Activated CD4-positive, alpha-beta T cell treated with anti-CD3 and anti-CD28 coated beads, Interleukin-2, amount 10 ng/mL, durations not matched to agents 24 days and 14 days (primary cell): ENCODE measurements around the gene ZNF557. TPM values are rescaled to one million over a fixed set of nuclear protein-coding genes. Genes with fewer than 3 reads are reported as not detected.
A peak's percentile ranks its signal among the peaks of the same experiment; 100 is the strongest.

Experiments used
- DNase-seq: peaks from one replicate; pipeline ENCODE4 v3.0.0; 2022
- H3K27ac Mint-ChIP-seq: one replicate; pipeline ENCODE4 v1.8.0; 2022; ENCODE audit warnings: mild to moderate bottlenecking, mixed read lengths
- H3K27me3 Mint-ChIP-seq: one replicate; pipeline ENCODE4 v1.8.0; 2022; ENCODE audit warnings: mixed read lengths
- H3K36me3 Mint-ChIP-seq: one replicate; pipeline ENCODE4 v1.8.0; 2022; ENCODE audit warnings: low read depth, mild to moderate bottlenecking, mixed read lengths
- H3K4me1 Mint-ChIP-seq: one replicate; pipeline ENCODE4 v1.8.0; 2021; ENCODE audit warnings: mixed read lengths
- H3K4me3 Mint-ChIP-seq: one replicate; pipeline ENCODE4 v1.8.0; 2022; ENCODE audit warnings: mild to moderate bottlenecking, moderate library complexity, mixed read lengths
- H3K9me3 Mint-ChIP-seq: one replicate; pipeline ENCODE4 v1.8.0; 2021; ENCODE audit warnings: mixed read lengths
- intact Hi-C: fragments of 100-400 bp; cut with micrococcal nuclease; formaldehyde crosslinking; loops from one replicate; pipeline ENCODE4 v1.15.1; 2023
- total RNA-seq: library from RNA; stranded (reverse); gene quantifications from 2 replicates; pipeline ENCODE4 v1.2.3, GENCODE V29; 2022

The ZNF557 gene
- total RNA-seq, 1 donor from 2014 or later, result 12.2 TPM

GRCh38 chr19:7098701-7099596 lies 29.4 kb downstream of the ZNF557 start:
- peaks cover 15% of the 10 kb centered on the region for H3K36me3 Mint-ChIP-seq
- H3K27ac Mint-ChIP-seq, result peak overlapping the region; percentile 92
- H3K9me3 Mint-ChIP-seq, result peaks cover 21% of the 10 kb centered on the region
- peaks cover 3% of the 10 kb centered on the region for H3K27me3 Mint-ChIP-seq
- peak overlapping the region; percentile 92 for H3K4me3 Mint-ChIP-seq
- intact Hi-C loops, result no loop called here
- peaks cover 24% of the 10 kb centered on the region for H3K4me1 Mint-ChIP-seq
- DNase-seq, result peak; percentile 96

- intact Hi-C loops, result no loop called here
- Mint-ChIP-seq H3K9me3 (peaks cover 21% of the 10 kb centered on the region), H3K27me3 (peaks cover 3% of the 10 kb centered on the region), H3K36me3 (peaks cover 15% of the 10 kb centered on the region), H3K27ac (peak overlapping the region; percentile 92), H3K4me1 (peaks cover 24% of the 10 kb centered on the region), H3K4me3 (peak overlapping the region; percentile 92)
- DNase-seq, result no peak
Observed at GRCh38 chr19:7099597-7099921, 30.1 kb downstream of the ZNF557 start.

GRCh38 chr19:7101498-7102253 lies 32.2 kb downstream of the ZNF557 start:
- Mint-ChIP-seq H3K4me3 (peak overlapping the region; percentile 39), H3K36me3 (peaks cover 5% of the 10 kb centered on the region), H3K4me1 (peaks cover 24% of the 10 kb centered on the region), H3K27me3 (peaks cover 3% of the 10 kb centered on the region), H3K9me3 (peaks cover 14% of the 10 kb centered on the region), H3K27ac (no peak overlapping the region)
- intact Hi-C loops, result loop anchor here (1.0 to 5.0 kb wide), 3 partner anchors 226 to 279 kb away; no protein-coding TSS in a partner anchor
- DNase-seq, result no peak

- H3K27ac Mint-ChIP-seq, result no peak overlapping the region
- intact Hi-C loops, result loop anchor here (5.0 kb wide), 1 partner anchor 222 kb away; no protein-coding TSS in a partner anchor
- no peaks in the 10 kb centered on the region for H3K27me3 Mint-ChIP-seq
- no peak overlapping the region for H3K4me3 Mint-ChIP-seq
- H3K4me1 Mint-ChIP-seq, result peaks cover 9% of the 10 kb centered on the region
- H3K36me3 Mint-ChIP-seq, result no peaks in the 10 kb centered on the region
- H3K9me3 Mint-ChIP-seq, result no peaks in the 10 kb centered on the region
- no peak for DNase-seq
Observed at GRCh38 chr19:7104747-7105447, 35.4 kb downstream of the ZNF557 start.

GRCh38 chr19:7106711-7107657 lies 37.5 kb downstream of the ZNF557 start:
- Mint-ChIP-seq H3K36me3 (no peaks in the 10 kb centered on the region), H3K4me1 (peaks cover 3% of the 10 kb centered on the region), H3K27ac (no peak overlapping the region), H3K9me3 (no peaks in the 10 kb centered on the region), H3K4me3 (no peak overlapping the region), H3K27me3 (no peaks in the 10 kb centered on the region)
- no peak for DNase-seq
- intact Hi-C loops, result no loop called here

- no peak for DNase-seq
- Mint-ChIP-seq H3K9me3 (no peaks in the 10 kb centered on the region), H3K27ac (no peak overlapping the region), H3K4me1 (no peaks in the 10 kb centered on the region), H3K36me3 (no peaks in the 10 kb centered on the region), H3K4me3 (no peak overlapping the region), H3K27me3 (no peaks in the 10 kb centered on the region)
- intact Hi-C loops, result no loop called here
Observed at GRCh38 chr19:7109678-7110289, 40.3 kb downstream of the ZNF557 start.

GRCh38 chr19:7112675-7113074 lies 43.2 kb downstream of the ZNF557 start:
- no peak for DNase-seq
- no peak overlapping the region for H3K27ac Mint-ChIP-seq
- H3K27me3 Mint-ChIP-seq, result no peaks in the 10 kb centered on the region
- H3K4me1 Mint-ChIP-seq, result no peaks in the 10 kb centered on the region
- intact Hi-C loops, result no loop called here
- H3K36me3 Mint-ChIP-seq, result no peaks in the 10 kb centered on the region
- H3K4me3 Mint-ChIP-seq, result no peak overlapping the region
- no peaks in the 10 kb centered on the region for H3K9me3 Mint-ChIP-seq

GRCh38 chr19:7113233-7113632 lies 43.7 kb downstream of the ZNF557 start:
- Mint-ChIP-seq H3K4me1 (no peaks in the 10 kb centered on the region), H3K27me3 (no peaks in the 10 kb centered on the region), H3K36me3 (no peaks in the 10 kb centered on the region), H3K9me3 (no peaks in the 10 kb centered on the region), H3K27ac (no peak overlapping the region), H3K4me3 (no peak overlapping the region)
- no peak for DNase-seq
- intact Hi-C loops, result no loop called here

GRCh38 chr19:7115721-7116120 lies 46.2 kb downstream of the ZNF557 start:
- intact Hi-C loops, result no loop called here
- Mint-ChIP-seq H3K27me3 (no peaks in the 10 kb centered on the region), H3K4me3 (no peak overlapping the region), H3K9me3 (no peaks in the 10 kb centered on the region), H3K36me3 (no peaks in the 10 kb centered on the region), H3K27ac (no peak overlapping the region), H3K4me1 (no peaks in the 10 kb centered on the region)
- DNase-seq, result no peak

GRCh38 chr19:7117248-7117647 lies 47.7 kb downstream of the ZNF557 start:
- intact Hi-C loops, result no loop called here
- Mint-ChIP-seq H3K4me3 (no peak overlapping the region), H3K36me3 (no peaks in the 10 kb centered on the region), H3K27me3 (no peaks in the 10 kb centered on the region), H3K9me3 (no peaks in the 10 kb centered on the region), H3K27ac (no peak overlapping the region), H3K4me1 (no peaks in the 10 kb centered on the region)
- DNase-seq, result no peak

GRCh38 chr19:7119582-7119981 lies 50.1 kb downstream of the ZNF557 start:
- Mint-ChIP-seq H3K27ac (no peak overlapping the region), H3K4me3 (no peak overlapping the region), H3K4me1 (no peaks in the 10 kb centered on the region), H3K27me3 (no peaks in the 10 kb centered on the region), H3K36me3 (peaks cover under 1% of the 10 kb centered on the region), H3K9me3 (peaks cover 1% of the 10 kb centered on the region)
- DNase-seq, result no peak
- intact Hi-C loops, result no loop called here

- intact Hi-C loops, result no loop called here
- peaks cover 9% of the 10 kb centered on the region for H3K9me3 Mint-ChIP-seq
- no peaks in the 10 kb centered on the region for H3K27me3 Mint-ChIP-seq
- DNase-seq, result no peak
- H3K4me1 Mint-ChIP-seq, result no peaks in the 10 kb centered on the region
- H3K36me3 Mint-ChIP-seq, result peaks cover 3% of the 10 kb centered on the region
- no peak overlapping the region for H3K27ac Mint-ChIP-seq
- H3K4me3 Mint-ChIP-seq, result no peak overlapping the region
Observed at GRCh38 chr19:7120499-7120898, 51.0 kb downstream of the ZNF557 start.

- Mint-ChIP-seq H3K4me1 (no peaks in the 10 kb centered on the region), H3K36me3 (peaks cover 3% of the 10 kb centered on the region), H3K4me3 (no peak overlapping the region), H3K9me3 (peaks cover 10% of the 10 kb centered on the region), H3K27ac (no peak overlapping the region), H3K27me3 (no peaks in the 10 kb centered on the region)
- DNase-seq, result no peak
- intact Hi-C loops, result no loop called here
Observed at GRCh38 chr19:7122701-7123100, 53.2 kb downstream of the ZNF557 start.
